A204.1 (cell line): ENCODE measurements around the gene NEURL2.
"Not testable (repeated sequence)": the region's sequence is repeated elsewhere in the genome, so short reads cannot be mapped to it uniquely, and the experiment has no call there.

Experiments
- FAIRE-seq: peaks from 2 replicates; lab custom pipeline; 2012; peaks lifted over from hg19 to GRCh38; lab: Jason Lieb, UNC

The NEURL2 gene

GRCh38 chr20:45890985-45891983, at the start of gene NEURL2, which contains the start of gene CTSA:
Gene NEURL2, minus strand, starts transcription at chr20:45891208. Its CDS starts 217 bp downstream, at chr20:45890991.
Gene CTSA, plus strand, starts transcription at chr20:45891335. Its CDS starts 234 bp downstream, at chr20:45891569.
- FAIRE-seq = no peak

GRCh38 chr20:45940469-45940868, 49.5 kb upstream of the NEURL2 start:
- no peak for FAIRE-seq

GRCh38 chr20:45940053-45940452, 49.0 kb upstream of the NEURL2 start:
- FAIRE-seq = no peak

- FAIRE-seq = no peak
Measured at GRCh38 chr20:45938727-45939438, 47.9 kb upstream of the NEURL2 start.

- no peak for FAIRE-seq
Measured at GRCh38 chr20:45937765-45938164, 46.8 kb upstream of the NEURL2 start.

- no peak for FAIRE-seq
Measured at GRCh38 chr20:45935416-45936046, 44.5 kb upstream of the NEURL2 start.

- no peak for FAIRE-seq
Measured at GRCh38 chr20:45934586-45935415, 43.8 kb upstream of the NEURL2 start, which contains the start of gene PCIF1. Gene PCIF1, plus strand, starts transcription at chr20:45934683. Its CDS starts 4,317 bp downstream, at chr20:45939000.

GRCh38 chr20:45934046-45934585, 43.1 kb upstream of the NEURL2 start:
- FAIRE-seq = no peak

GRCh38 chr20:45933266-45934045, 42.4 kb upstream of the NEURL2 start:
- no peak for FAIRE-seq

GRCh38 chr20:45931680-45932079, 40.7 kb upstream of the NEURL2 start:
- not testable (repeated sequence) for FAIRE-seq

- FAIRE-seq = no peak
Measured at GRCh38 chr20:45927071-45927878, 36.3 kb upstream of the NEURL2 start.

- FAIRE-seq = no peak
Measured at GRCh38 chr20:45926731-45927070, 35.7 kb upstream of the NEURL2 start.

- FAIRE-seq = no peak
Measured at GRCh38 chr20:45925821-45926506, 35.0 kb upstream of the NEURL2 start.

- no peak for FAIRE-seq
Measured at GRCh38 chr20:45924391-45925261, 33.6 kb upstream of the NEURL2 start.

- FAIRE-seq = no peak
Measured at GRCh38 chr20:45921337-45922189, 30.6 kb upstream of the NEURL2 start.

GRCh38 chr20:45920462-45921336, 29.7 kb upstream of the NEURL2 start:
- FAIRE-seq = no peak
